Hematopoietic multipotent progenitor cell treated with erythropoietin and hydrocortisone succinate and interleukin-3 and kit ligand, for 15 days (in vitro differentiated cells): ENCODE measurements around the gene LRMDA.

Source experiments
- DNase-seq: peaks from one replicate; pipeline ENCODE4 v3.0.0-alpha.2; 2015; ENCODE audit warnings: low spot score

The LRMDA gene

GRCh38 chr10:75776738-75777504 is 345.5 kb downstream of the LRMDA start:
- no peak for DNase-seq

GRCh38 chr10:75778665-75779064 is 347.2 kb downstream of the LRMDA start:
- no peak for DNase-seq

- DNase-seq, result no peak
Observed at GRCh38 chr10:75779276-75779675, 347.9 kb downstream of the LRMDA start.

GRCh38 chr10:75782463-75783248 is 351.2 kb downstream of the LRMDA start:
- DNase-seq, result no peak

- DNase-seq, result no peak
Observed at GRCh38 chr10:75788394-75789205, 357.2 kb downstream of the LRMDA start.

GRCh38 chr10:75793848-75794247 is 362.4 kb downstream of the LRMDA start:
- no peak for DNase-seq

GRCh38 chr10:75801121-75801520 is 369.7 kb downstream of the LRMDA start:
- no peak for DNase-seq

- no peak for DNase-seq
Observed at GRCh38 chr10:75801661-75802060, 370.2 kb downstream of the LRMDA start.

GRCh38 chr10:75803121-75803520 is 371.7 kb downstream of the LRMDA start:
- DNase-seq, result no peak

- no peak for DNase-seq
Observed at GRCh38 chr10:75803816-75804552, 372.6 kb downstream of the LRMDA start.

GRCh38 chr10:75806186-75806585 is 374.8 kb downstream of the LRMDA start:
- DNase-seq, result no peak

GRCh38 chr10:75807456-75807855 is 376.0 kb downstream of the LRMDA start:
- DNase-seq, result no peak

GRCh38 chr10:75809003-75809402 is 377.6 kb downstream of the LRMDA start:
- no peak for DNase-seq

- DNase-seq, result no peak
Observed at GRCh38 chr10:75814014-75814413, 382.6 kb downstream of the LRMDA start.

- no peak for DNase-seq
Observed at GRCh38 chr10:75815066-75815465, 383.6 kb downstream of the LRMDA start.

GRCh38 chr10:75817198-75817597 is 385.8 kb downstream of the LRMDA start:
- no peak for DNase-seq

GRCh38 chr10:75818552-75818951 is 387.1 kb downstream of the LRMDA start:
- DNase-seq, result no peak

GRCh38 chr10:75825235-75825634 is 393.8 kb downstream of the LRMDA start:
- DNase-seq, result no peak

GRCh38 chr10:75825661-75826060 is 394.2 kb downstream of the LRMDA start:
- no peak for DNase-seq

- DNase-seq, result no peak
Observed at GRCh38 chr10:75826846-75827245, 395.4 kb downstream of the LRMDA start.

GRCh38 chr10:75827587-75828021 is 396.2 kb downstream of the LRMDA start:
- no peak for DNase-seq

- DNase-seq, result no peak
Observed at GRCh38 chr10:75828413-75828812, 397.0 kb downstream of the LRMDA start.
